Osteocyte (in vitro differentiated cells): ENCODE measurements around the gene DIP2C. TPM values are rescaled to one million over a fixed set of nuclear protein-coding genes. Genes with fewer than 3 reads are reported as not detected.

Experiments
- DNase-seq: peaks from one replicate; pipeline ENCODE4 v3.0.0; 2021; ENCODE audit warnings: mixed read lengths; ENCODE audit not compliant: unreplicated experiment; ENCODE audit errors: extremely low spot score
- H3K27ac Mint-ChIP-seq: one replicate; pipeline ENCODE4 v1.8.0; 2021; ENCODE audit warnings: mild to moderate bottlenecking, mixed read lengths; ENCODE audit not compliant: unreplicated experiment
- H3K27me3 Mint-ChIP-seq: one replicate; pipeline ENCODE4 v1.8.0; 2021; ENCODE audit warnings: mixed read lengths; ENCODE audit not compliant: unreplicated experiment
- H3K36me3 Mint-ChIP-seq: one replicate; pipeline ENCODE4 v1.8.0; 2021; ENCODE audit warnings: mixed read lengths; ENCODE audit not compliant: unreplicated experiment
- H3K4me1 Mint-ChIP-seq: one replicate; pipeline ENCODE4 v1.8.0; 2021; ENCODE audit warnings: mixed read lengths; ENCODE audit not compliant: unreplicated experiment
- H3K4me3 Mint-ChIP-seq: one replicate; pipeline ENCODE4 v1.8.0; 2021; ENCODE audit warnings: mild to moderate bottlenecking, moderate library complexity, mixed read lengths; ENCODE audit not compliant: unreplicated experiment
- H3K9me3 Mint-ChIP-seq: one replicate; pipeline ENCODE4 v1.8.0; 2021; ENCODE audit warnings: mixed read lengths; ENCODE audit not compliant: unreplicated experiment
- total RNA-seq: library from RNA; stranded (reverse); gene quantifications from 2 replicates; pipeline ENCODE4 v1.2.1, GENCODE V29; 2021
- TF ChIP-seq, protein P1 (sequence below): fragments of 200-600 bp; sonication (generic); IDR thresholded peaks from 2 replicates; pipeline ENCODE4 v1.5.0; 2021; ENCODE audit warnings: antibody characterized with exemption, mild to moderate bottlenecking, moderate library complexity

Gene DIP2C
- total RNA-seq, 1 donor from 2014 or later: 36.8 TPM

DNA sequence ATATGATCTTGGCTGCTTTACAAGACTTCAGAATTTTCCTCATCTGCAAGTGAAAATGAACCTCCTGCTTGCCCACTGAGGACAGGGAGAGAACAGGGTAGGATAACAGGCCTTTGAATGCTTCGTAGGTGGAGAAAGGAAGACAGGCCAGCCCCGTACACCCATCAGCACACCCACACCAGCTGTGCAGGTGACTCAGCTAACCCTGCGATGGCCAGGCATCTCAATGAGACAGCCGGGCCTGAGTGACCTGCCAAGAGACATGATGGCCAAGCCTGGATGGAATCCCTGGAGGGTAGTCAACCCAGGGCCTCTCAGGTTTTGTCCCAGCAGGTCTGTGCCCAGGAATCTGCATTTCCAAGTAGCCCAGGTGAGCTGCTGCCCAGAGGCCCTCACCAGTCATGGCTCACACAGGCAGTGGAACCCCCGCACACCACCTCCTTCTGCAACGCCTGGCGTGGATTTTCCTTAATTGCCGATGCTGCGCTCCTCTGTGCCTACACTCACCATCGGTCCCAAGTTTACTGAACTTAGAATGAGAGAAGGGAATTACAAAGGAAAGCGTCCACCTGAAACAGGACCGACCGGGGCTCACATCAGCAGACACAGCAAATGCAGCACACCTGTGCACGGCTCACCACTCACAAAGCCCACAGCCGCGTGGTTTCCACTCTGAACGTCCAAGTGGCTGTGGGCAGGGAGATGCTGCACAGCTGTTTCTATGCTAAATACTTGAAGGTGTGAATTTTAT lies 163.7 kb downstream of the DIP2C start:
- H3K4me1 Mint-ChIP-seq: peaks cover 19% of the 10 kb centered on the region

DNA sequence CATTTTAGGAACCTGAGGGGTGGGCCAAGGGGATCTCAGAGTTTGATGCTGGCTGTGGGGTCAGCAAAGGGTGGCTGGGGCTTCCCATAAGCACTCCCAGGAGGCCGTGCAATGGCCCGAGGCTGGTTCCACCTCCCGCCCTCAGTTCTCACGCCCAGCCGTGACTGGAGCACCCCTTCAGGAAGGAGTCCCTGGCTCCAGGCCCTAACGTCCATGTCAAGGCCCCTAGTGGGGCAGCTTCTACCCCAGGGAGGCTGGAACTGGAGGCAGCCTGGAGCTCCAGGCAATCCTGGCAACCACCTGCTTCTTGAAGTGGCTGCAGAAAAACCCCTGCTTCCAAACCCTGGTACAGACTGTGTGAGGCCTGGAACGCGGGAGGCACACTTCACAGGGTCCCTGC lies 165.5 kb downstream of the DIP2C start:
- H3K4me3 Mint-ChIP-seq: no peak overlapping the region
- no peaks in the 10 kb centered on the region for H3K27me3 Mint-ChIP-seq
- DNase-seq: no peak
- TF ChIP-seq, protein P1, sequence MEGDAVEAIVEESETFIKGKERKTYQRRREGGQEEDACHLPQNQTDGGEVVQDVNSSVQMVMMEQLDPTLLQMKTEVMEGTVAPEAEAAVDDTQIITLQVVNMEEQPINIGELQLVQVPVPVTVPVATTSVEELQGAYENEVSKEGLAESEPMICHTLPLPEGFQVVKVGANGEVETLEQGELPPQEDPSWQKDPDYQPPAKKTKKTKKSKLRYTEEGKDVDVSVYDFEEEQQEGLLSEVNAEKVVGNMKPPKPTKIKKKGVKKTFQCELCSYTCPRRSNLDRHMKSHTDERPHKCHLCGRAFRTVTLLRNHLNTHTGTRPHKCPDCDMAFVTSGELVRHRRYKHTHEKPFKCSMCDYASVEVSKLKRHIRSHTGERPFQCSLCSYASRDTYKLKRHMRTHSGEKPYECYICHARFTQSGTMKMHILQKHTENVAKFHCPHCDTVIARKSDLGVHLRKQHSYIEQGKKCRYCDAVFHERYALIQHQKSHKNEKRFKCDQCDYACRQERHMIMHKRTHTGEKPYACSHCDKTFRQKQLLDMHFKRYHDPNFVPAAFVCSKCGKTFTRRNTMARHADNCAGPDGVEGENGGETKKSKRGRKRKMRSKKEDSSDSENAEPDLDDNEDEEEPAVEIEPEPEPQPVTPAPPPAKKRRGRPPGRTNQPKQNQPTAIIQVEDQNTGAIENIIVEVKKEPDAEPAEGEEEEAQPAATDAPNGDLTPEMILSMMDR: no peak
- peaks cover 2% of the 10 kb centered on the region for H3K36me3 Mint-ChIP-seq
- H3K9me3 Mint-ChIP-seq: no peaks in the 10 kb centered on the region
- H3K27ac Mint-ChIP-seq: no peak overlapping the region
- peaks cover 31% of the 10 kb centered on the region for H3K4me1 Mint-ChIP-seq

More for the DNA sequence above, 163.7 kb downstream of the DIP2C start:
- DNase-seq: no peak
- Mint-ChIP-seq H3K27me3 (no peaks in the 10 kb centered on the region), H3K4me3 (no peak overlapping the region), H3K36me3 (peaks cover 2% of the 10 kb centered on the region), H3K27ac (no peak overlapping the region), H3K9me3 (no peaks in the 10 kb centered on the region)
- TF ChIP-seq, protein P1: no peak

DNA sequence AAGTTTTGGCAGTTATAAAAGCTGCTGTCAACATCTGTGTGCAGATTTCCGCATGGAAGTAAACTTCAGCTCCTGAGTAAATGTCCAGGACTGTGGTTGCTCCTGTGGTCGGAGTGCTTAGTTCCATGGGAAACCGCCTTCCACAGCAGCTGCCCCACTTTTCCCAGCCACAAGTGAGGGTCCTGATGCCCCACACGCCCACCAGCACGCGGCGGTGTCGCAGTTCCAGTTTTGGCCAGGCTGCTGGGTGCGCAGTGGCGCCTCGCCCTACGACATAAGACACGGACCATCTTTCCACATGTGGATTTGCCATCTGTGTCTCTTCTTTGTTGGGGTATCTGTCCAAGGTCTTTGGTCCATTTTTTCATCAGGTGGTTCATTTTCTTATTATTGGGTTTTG lies 167.1 kb downstream of the DIP2C start:
- no peak for DNase-seq
- Mint-ChIP-seq H3K9me3 (no peaks in the 10 kb centered on the region), H3K36me3 (peaks cover 2% of the 10 kb centered on the region), H3K4me1 (peaks cover 33% of the 10 kb centered on the region), H3K4me3 (no peak overlapping the region), H3K27ac (no peak overlapping the region), H3K27me3 (no peaks in the 10 kb centered on the region)
- TF ChIP-seq, protein P1: no peak

DNA sequence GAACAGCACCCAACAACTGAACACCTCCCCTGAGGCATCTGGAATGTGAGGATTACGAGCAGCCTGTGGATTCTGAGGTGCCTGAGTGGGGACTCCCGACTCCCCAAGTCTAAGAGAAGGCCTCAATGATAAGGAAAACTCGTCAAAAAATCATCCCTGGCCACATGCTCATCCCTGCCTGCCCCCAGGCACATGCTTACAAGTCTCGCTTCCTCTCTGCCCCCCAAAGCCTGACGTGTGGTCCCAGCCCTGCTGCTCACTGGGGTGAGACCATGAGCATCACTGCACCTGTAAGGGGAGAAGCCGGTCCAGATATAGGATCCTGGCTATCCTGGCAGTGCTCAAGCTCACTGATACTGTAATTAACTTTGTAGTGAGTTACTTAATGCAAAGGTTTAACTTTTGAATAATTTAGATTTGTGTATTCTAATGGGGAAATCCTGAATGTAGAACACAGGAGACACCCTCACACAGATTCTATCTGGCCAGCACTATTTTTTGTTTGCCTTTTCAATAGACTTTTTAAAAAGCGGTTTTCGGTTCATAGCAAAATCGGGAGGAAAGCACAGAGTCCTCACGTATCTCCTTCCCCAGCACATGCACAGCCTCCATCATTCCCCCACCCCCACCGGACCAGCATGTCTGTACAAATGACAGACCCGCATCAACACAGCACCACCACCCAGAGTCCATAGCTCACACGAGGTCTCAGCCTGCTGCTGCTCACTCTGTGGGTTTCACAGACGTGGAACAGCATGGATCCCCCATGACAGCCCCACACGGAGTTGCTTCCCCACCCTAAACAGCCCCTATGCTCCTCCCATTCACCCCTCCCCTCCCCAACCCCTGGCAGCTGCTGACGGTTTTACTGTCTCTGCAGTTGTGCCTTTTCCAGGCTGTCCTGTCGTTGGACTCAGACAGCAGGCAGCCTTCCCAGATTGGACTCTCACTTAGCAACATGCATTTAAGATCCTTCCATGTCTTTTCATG lies 167.9 kb downstream of the DIP2C start:
- H3K27me3 Mint-ChIP-seq: no peaks in the 10 kb centered on the region
- H3K27ac Mint-ChIP-seq: no peak overlapping the region
- H3K36me3 Mint-ChIP-seq: peaks cover 2% of the 10 kb centered on the region
- TF ChIP-seq, protein P1: no peak
- H3K9me3 Mint-ChIP-seq: no peaks in the 10 kb centered on the region
- DNase-seq: no peak
- H3K4me1 Mint-ChIP-seq: peaks cover 36% of the 10 kb centered on the region
- no peak overlapping the region for H3K4me3 Mint-ChIP-seq

DNA sequence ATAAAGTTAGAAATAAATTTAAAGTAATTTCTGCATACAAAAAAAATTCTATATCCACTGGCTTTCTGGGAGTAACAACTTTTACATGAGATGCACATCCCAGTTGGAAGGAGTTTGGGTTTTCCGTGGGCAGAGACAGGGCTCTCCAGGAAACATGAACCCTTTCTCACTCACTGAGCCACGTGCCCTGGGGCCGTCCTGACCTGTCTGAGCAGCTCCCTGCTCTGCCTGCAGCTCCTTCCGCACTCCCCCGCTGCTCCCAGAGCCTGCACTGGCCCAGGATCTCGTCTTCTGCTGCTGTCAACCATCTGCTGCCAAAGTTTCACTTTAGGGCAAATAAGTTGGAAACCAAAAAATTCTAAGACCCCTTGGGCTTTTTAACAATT lies 169.1 kb downstream of the DIP2C start:
- peaks cover under 1% of the 10 kb centered on the region for H3K36me3 Mint-ChIP-seq
- no peak for DNase-seq
- H3K4me3 Mint-ChIP-seq: no peak overlapping the region
- H3K9me3 Mint-ChIP-seq: no peaks in the 10 kb centered on the region
- H3K27ac Mint-ChIP-seq: no peak overlapping the region
- peaks cover 32% of the 10 kb centered on the region for H3K4me1 Mint-ChIP-seq
- H3K27me3 Mint-ChIP-seq: no peaks in the 10 kb centered on the region
- TF ChIP-seq, protein P1: no peak
